ENCODE data around the gene BAZ2A.
"Not testable (repeated sequence)": the region's sequence is repeated elsewhere in the genome, so short reads cannot be mapped to it uniquely, and the experiment has no call there.

The BAZ2A gene

DNA sequence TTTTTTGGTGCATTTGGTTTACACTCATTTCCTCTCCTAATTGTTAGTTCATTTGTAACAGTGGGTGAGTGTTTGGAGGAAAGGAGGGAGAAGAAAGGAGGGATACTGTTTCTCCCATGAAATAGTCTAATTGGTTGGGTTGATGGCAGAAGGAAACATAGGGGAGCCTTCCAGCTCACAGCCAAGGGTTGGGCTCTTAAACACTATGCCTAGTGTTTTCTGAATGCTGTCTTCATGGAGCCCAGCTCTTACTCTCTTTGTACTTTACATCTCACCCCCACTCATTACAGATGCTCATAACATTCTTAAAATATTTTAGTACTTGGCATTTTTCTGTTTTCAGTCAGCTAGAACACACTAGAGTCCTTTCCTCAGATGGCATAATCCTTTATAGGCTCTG, 38.2 kb downstream of the BAZ2A start:
- no peak for DNase-seq

GRCh38 chr12:56591126-56591525, 39.0 kb downstream of the BAZ2A start:
- no peak for DNase-seq

GRCh38 chr12:56590237-56590830, 39.8 kb downstream of the BAZ2A start:
- no peak for DNase-seq

DNA sequence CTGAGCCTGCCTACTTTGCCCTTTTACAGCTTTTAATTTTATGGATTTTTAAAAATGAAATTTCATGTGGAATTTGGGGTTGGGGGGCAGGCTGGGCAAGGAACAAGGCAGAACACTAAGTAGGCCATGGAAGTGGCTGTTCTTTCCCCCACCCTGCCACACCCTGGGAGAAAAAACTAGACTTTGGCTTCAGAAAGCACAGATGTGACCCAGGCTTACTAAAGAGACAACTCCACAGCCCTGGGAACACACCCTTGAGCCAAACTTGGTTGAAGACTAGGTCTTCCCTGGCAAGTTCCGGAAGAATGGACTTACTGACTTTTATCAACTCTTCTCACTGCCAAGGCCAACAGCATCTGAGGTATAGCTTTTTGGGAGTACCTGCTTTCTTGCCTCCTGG, 40.3 kb downstream of the BAZ2A start:
- DNase-seq = no peak

DNA sequence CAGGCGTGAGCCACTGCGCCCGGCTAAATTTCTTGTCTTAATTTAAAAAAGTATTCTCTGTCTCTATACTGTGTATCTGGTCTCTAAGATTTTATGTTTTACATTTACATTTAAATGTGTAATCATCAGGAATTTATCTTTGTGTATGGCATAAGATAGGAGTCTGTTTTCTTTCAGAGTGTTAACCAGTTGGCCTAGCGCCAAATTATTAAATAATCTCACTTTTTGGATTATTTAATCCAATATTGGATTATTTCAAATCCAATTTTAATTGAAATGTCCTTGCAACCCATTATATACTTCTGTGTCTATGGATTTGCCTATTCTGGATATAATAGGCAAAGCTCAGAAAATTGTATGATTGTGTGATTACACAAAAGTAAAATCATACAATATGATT, 45.0 kb downstream of the BAZ2A start:
- DNase-seq = no peak

GRCh38 chr12:56581418-56582145, 48.5 kb downstream of the BAZ2A start:
- DNase-seq = no peak

DNA sequence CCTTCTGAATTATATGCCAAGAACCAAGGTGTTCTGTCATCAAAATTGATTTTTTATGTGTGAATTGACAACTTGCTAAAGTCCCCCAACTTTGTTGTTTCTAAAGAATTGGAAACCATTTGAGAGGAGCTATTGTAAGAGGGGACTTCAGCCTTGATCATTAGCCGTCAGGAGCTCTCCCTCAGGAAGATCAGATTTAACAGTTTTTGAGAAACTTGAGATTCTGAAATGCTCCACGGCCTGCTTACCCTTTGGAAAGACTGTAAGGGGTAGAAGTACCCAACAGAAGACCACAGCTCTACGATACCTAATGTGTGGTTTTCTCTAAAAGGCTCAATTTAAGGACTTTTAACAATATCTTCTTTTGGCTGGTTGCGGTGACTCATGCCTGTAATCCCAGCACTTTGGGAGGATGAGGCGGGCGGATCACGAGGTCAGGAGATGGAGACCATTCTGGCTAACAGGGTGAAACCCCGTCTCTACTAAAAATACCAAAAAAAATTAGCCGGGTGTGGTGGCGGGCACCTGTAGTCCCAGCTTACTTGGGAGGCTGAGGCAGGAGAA, 51.1 kb downstream of the BAZ2A start:
- DNase-seq = no peak

GRCh38 chr12:56577248-56577647, 52.9 kb downstream of the BAZ2A start:
- not testable (repeated sequence) for DNase-seq

- peak; percentile 36 for DNase-seq
Observed at GRCh38 chr12:56574210-56574609, 55.9 kb downstream of the BAZ2A start.

- DNase-seq = no peak
Observed at GRCh38 chr12:56572288-56572687, 57.8 kb downstream of the BAZ2A start.

DNA sequence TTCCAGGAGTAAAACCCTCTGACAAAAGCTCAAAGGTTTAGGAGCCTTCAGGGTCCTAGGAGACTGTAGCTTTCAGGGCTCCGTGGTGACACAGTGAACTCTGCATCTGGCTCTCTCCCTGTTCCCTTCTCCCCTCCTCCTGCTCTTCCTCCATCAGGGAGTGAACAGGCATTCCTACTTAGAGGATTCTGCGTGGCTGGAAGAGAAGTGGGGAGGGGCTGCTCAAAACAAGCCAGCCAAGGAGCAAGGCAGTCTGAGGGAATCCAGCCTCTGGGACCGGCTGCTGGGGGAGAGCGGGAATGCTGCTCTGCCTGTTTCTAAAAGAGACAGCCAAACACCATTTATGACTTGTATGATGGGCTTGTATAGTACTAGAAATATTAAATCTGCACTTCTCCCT, 59.0 kb downstream of the BAZ2A start:
- DNase-seq = no peak

DNA sequence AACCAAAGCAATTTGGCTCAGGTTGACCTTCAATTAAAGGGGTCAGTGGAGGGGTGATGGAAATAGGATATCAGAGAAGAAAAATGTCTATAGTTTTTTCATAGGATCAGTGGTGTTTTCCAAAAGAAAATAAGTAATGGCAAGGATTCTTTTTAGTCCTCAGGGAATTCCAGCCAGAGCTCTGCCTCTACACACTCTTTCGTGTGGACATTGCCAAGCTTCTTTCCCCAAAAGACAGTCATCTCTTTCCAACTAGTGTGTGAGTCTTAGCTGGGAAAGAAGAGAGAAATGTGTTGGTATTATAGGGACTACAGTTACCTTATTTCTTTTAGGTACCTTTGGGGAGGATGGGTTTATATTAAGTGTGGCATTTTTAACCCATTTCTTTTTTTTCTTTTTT, 62.0 kb downstream of the BAZ2A start:
- DNase-seq = no peak

- no peak for DNase-seq
Observed at GRCh38 chr12:56565510-56566101, 64.5 kb downstream of the BAZ2A start.

- no peak for DNase-seq
Observed at GRCh38 chr12:56551070-56551469, 79.1 kb downstream of the BAZ2A start.

GRCh38 chr12:56546680-56547079, 83.4 kb downstream of the BAZ2A start:
- DNase-seq = no peak
